H1 (cell line): ENCODE measurements around the gene YBX2. TPM values are rescaled to one million over a fixed set of nuclear protein-coding genes. Genes with fewer than 3 reads are reported as not detected.

Experiments used
- CHD7 ChIP-seq: fragments of 300-600 bp; sonication (generic); IDR thresholded peaks from 2 replicates; pipeline ENCODE4 v1.7.1; 2012; ENCODE audit warnings: low read length, moderate library complexity, mild to moderate bottlenecking, inconsistent platforms; ENCODE audit not compliant: insufficient replicate concordance
- EZH2 ChIP-seq: fragments of 200-600 bp; sonication (generic); IDR thresholded peaks from 2 replicates; pipeline ENCODE4 v1.7.1; 2012; ENCODE audit warnings: low read depth, mild to moderate bottlenecking, moderate library complexity, low read length, inconsistent platforms; ENCODE audit not compliant: severe bottlenecking
- HDAC2 ChIP-seq, 2 experiments: fragments of 300-600 bp in 1 of 2; sonication (generic) in 1 of 2; IDR thresholded peaks; 2 replicates each; pipeline ENCODE4 v1.6.1; 2011 to 2012; ENCODE audit warnings: low read depth in 2 of 2, low read length in 2 of 2, mild to moderate bottlenecking in 2 of 2, moderate library complexity in 2 of 2, borderline replicate concordance in 1 of 2, inconsistent platforms in 1 of 2
- JUN ChIP-seq: IDR thresholded peaks from 2 replicates; pipeline ENCODE4 v1.6.1; 2011; ENCODE audit warnings: low read depth, mild to moderate bottlenecking, improper control_type of control experiment, low read length
- KDM1A ChIP-seq: fragments of 200-600, 300-600 bp; sonication (generic); IDR thresholded peaks from 2 replicates; pipeline ENCODE4 v1.7.1; 2016; ENCODE audit warnings: mild to moderate bottlenecking, low read length, borderline replicate concordance
- KDM5A ChIP-seq: fragments of 200-600 bp; IDR thresholded peaks from 2 replicates; pipeline ENCODE4 v1.7.1; 2012; ENCODE audit warnings: mild to moderate bottlenecking, low read length, inconsistent platforms, mixed read lengths
- TBP ChIP-seq: IDR thresholded peaks from 2 replicates; pipeline ENCODE4 v1.6.1; 2011; ENCODE audit warnings: low read depth, low read length, improper control_type of control experiment
- TEAD4 ChIP-seq: IDR thresholded peaks from 2 replicates; pipeline ENCODE4 v1.6.1; 2012; ENCODE audit warnings: low read depth, low read length, inconsistent platforms, mixed read lengths
- YY1 ChIP-seq: IDR thresholded peaks from 2 replicates; pipeline ENCODE4 v1.6.1; 2011; ENCODE audit warnings: low read depth, mild to moderate bottlenecking, low read length
- polyA plus RNA-seq, 7 experiments: library from polyadenylated mRNA; depleted of rRNA in 3 of 7; stranded (reverse) in 5 of 7; unstranded in 2 of 7; fragments of >200 nt in 5 of 7; fragments of 200-250 nt in 2 of 7; gene quantifications; 1 replicate in 5 of 7; 2 replicates in 1 of 7; 4 replicates in 1 of 7; pipeline versions ENCODE4 v1.2.1 to v1.2.3, GENCODE V29; 2011 to 2013; ENCODE audit warnings: missing spikeins in 2 of 7, mixed read lengths in 2 of 7
- total RNA-seq: library from RNA; stranded (reverse); fragmentation: NEBNext Ultra II Directional; extraction: Animal tissue kit (Norgen Biotek cat#: 25700); gene quantifications from 2 replicates; pipeline ENCODE4 v1.2.1, GENCODE V29; 2021

YBX2 gene
- total and polyA plus RNA-seq, 2 of the 8 experiments (the other 6 are each of a cell fraction or from before 2014, with no cell fraction given), result 19.2 to 30.5 TPM

GRCh38 chr17:7252176-7253043 is 42.0 kb downstream of the YBX2 start, which contains the start of gene ELP5 (continued):
- TF ChIP-seq EZH2 (no peak), JUN (peak; percentile 74; the same call in 1 of the 2 replicates), TBP (peak; percentile 77; the same call in 1 of the 2 replicates), YY1 (no peak), KDM5A (peak; percentile 71), HDAC2 (IDR thresholded peaks at IDR 0.05; ENCODE audit: borderline replicate concordance in 1 of 2, low read depth in 2 of 2, low read length in 2 of 2) (0 out of 4 replicates have a peak, but pooled peaks of 1 of the 2 experiments have one; percentile 32), CHD7 (no peak), KDM1A (peak; percentile 22; the same call in 1 of the 2 replicates), TEAD4 (no peak)
